Caco-2 (cell line): ENCODE measurements around the gene ZSCAN5A. TPM values are rescaled to one million over a fixed set of nuclear protein-coding genes. Genes with fewer than 3 reads are reported as not detected.

Source experiments
- BruUV-seq: library from RNA; stranded (reverse); fragments of 400-500 nt; replicated peaks from 2 replicates; lab custom pipeline; 2021; lab: Mats Ljungman, UMichigan
- CTCF ChIA-PET: fragments of 300-600 bp; sonication (Branson Sonifier 250); formaldehyde crosslinking; loops from one replicate; lab custom pipeline; 2022; ENCODE audit warnings: antibody characterized with exemption; lab: Charles Lee
- POLR2A ChIA-PET: fragments of 300-600 bp; sonication (Branson Sonifier 250); formaldehyde crosslinking; loops from one replicate; lab custom pipeline; 2022; ENCODE audit warnings: antibody characterized with exemption; lab: Charles Lee
- DNase-seq, 2 experiments: peaks; one replicate each; pipeline versions ENCODE4 v3.0.0 to v3.0.0-alpha.2; 2020 to 2022
- H3K27me3 ChIP-seq: replicated peaks from 2 replicates; pipeline ENCODE4 v1.6.0; 2011; ENCODE audit warnings: low read length; ENCODE audit not compliant: control insufficient read depth, insufficient read depth
- H3K36me3 ChIP-seq: 2 replicates; pipeline ENCODE4 v1.5.1; 2011; ENCODE audit warnings: low read length; ENCODE audit not compliant: control insufficient read depth, insufficient read depth
- H3K4me1 ChIP-seq: fragments of 250-450 bp; sonication (Bioruptor Pico); 2 replicates; pipeline ENCODE4 v1.5.1; 2020; ENCODE audit warnings: mild to moderate bottlenecking
- H3K4me3 ChIP-seq: 2 replicates; pipeline ENCODE4 v1.5.1; 2011; ENCODE audit warnings: low read depth, mild to moderate bottlenecking, control low read depth, low read length
- H3K9me3 ChIP-seq: fragments of 250-450 bp; sonication (Bioruptor Pico); 2 replicates; pipeline ENCODE4 v1.5.1; 2020; ENCODE audit warnings: mild to moderate bottlenecking, moderate library complexity
- H3K27ac Mint-ChIP-seq: one replicate; pipeline ENCODE4 v1.8.0; 2022; ENCODE audit warnings: mixed read lengths; ENCODE audit not compliant: unreplicated experiment
- H3K27me3 Mint-ChIP-seq: one replicate; pipeline ENCODE4 v1.8.0; 2022; ENCODE audit warnings: mixed read lengths; ENCODE audit not compliant: insufficient read depth, unreplicated experiment
- H3K36me3 Mint-ChIP-seq: one replicate; pipeline ENCODE4 v1.8.0; 2022; ENCODE audit warnings: mild to moderate bottlenecking, mixed read lengths; ENCODE audit not compliant: insufficient read depth, unreplicated experiment
- H3K4me1 Mint-ChIP-seq: one replicate; pipeline ENCODE4 v1.8.0; 2022; ENCODE audit warnings: low read depth, mixed read lengths; ENCODE audit not compliant: unreplicated experiment
- H3K4me3 Mint-ChIP-seq: one replicate; pipeline ENCODE4 v1.8.0; 2022; ENCODE audit warnings: mild to moderate bottlenecking, moderate library complexity, mixed read lengths; ENCODE audit not compliant: unreplicated experiment
- H3K9me3 Mint-ChIP-seq: one replicate; pipeline ENCODE4 v1.8.0; 2022; ENCODE audit warnings: mixed read lengths; ENCODE audit not compliant: unreplicated experiment
- CTCF ChIP-seq, 2 experiments: fragments of 200-600 bp in 1 of 2; IDR thresholded peaks; 1 replicate in 1 of 2; 2 replicates in 1 of 2; pipeline versions ENCODE4 v1.5.1 to v1.8.0; 2011 to 2022; ENCODE audit warnings: antibody characterized with exemption in 1 of 2, control low read depth in 1 of 2, inconsistent platforms in 1 of 2, low read depth in 1 of 2, low read length in 1 of 2, mild to moderate bottlenecking in 1 of 2, moderate library complexity in 1 of 2; ENCODE audit not compliant: insufficient read depth in 1 of 2, severe bottlenecking in 1 of 2, unreplicated experiment in 1 of 2
- intact Hi-C: fragments of 100-400 bp; cut with micrococcal nuclease; formaldehyde crosslinking; loops from one replicate; pipeline ENCODE4 v1.10.0; 2022; ENCODE audit not compliant: unreplicated experiment
- total RNA-seq: library from RNA; stranded (reverse); gene quantifications from 2 replicates; pipeline ENCODE4 v1.2.3, GENCODE V29; 2022

The ZSCAN5A gene
- total RNA-seq, 1 experiment from 2014 or later: 11.3 TPM

GRCh38 chr19:56350416-56351045 lies 35.9 kb upstream of the ZSCAN5A start:
- CTCF ChIA-PET: no interaction called here
- Mint-ChIP-seq H3K4me1 (no peaks in the 10 kb centered on the region), H3K27me3 (no peaks in the 10 kb centered on the region), H3K9me3 (peaks cover 32% of the 10 kb centered on the region), H3K27ac (no peak overlapping the region), H3K4me3 (no peak overlapping the region), H3K36me3 (peaks cover 5% of the 10 kb centered on the region)
- Histone ChIP-seq H3K9me3 (no peaks in the 10 kb centered on the region; the same call in 1 of the 2 replicates), H3K36me3 (no peaks in the 10 kb centered on the region), H3K27me3 (no peaks in the 10 kb centered on the region), H3K4me1 (peaks cover under 1% of the 10 kb centered on the region; the same call in 1 of the 2 replicates), H3K4me3 (no peak overlapping the region)
- POLR2A ChIA-PET: no interaction called here
- intact Hi-C loops: loop anchor here (5.0 kb wide), 1 partner anchor 98 kb away; no protein-coding TSS in a partner anchor
- peak; percentile 45 to 46 for DNase-seq
- no TSS peak for BruUV-seq
- peak; percentile 71 to 74 for TF ChIP-seq CTCF (IDR thresholded peaks at IDR 0.05; ENCODE audit: insufficient read depth in 1 of 2, low read depth in 1 of 2, low read length in 1 of 2, severe bottlenecking in 1 of 2, unreplicated experiment in 1 of 2)

GRCh38 chr19:56348289-56348877 lies 33.7 kb upstream of the ZSCAN5A start:
- no peak overlapping the region for H3K27ac Mint-ChIP-seq
- H3K4me3 Mint-ChIP-seq: no peak overlapping the region
- no peaks in the 10 kb centered on the region for H3K4me1 ChIP-seq
- ChIA-PET CTCF (interaction anchor here (2.1 kb wide), 1 partner anchor 15 kb away, joined by 10 read pairs; no protein-coding TSS in a partner anchor), POLR2A (no interaction called here)
- no peaks in the 10 kb centered on the region for H3K27me3 Mint-ChIP-seq
- H3K36me3 Mint-ChIP-seq: peaks cover 5% of the 10 kb centered on the region
- BruUV-seq: no TSS peak
- no peaks in the 10 kb centered on the region; the same call in none of the 2 replicates for H3K9me3 ChIP-seq
- H3K27me3 ChIP-seq: no peaks in the 10 kb centered on the region
- H3K9me3 Mint-ChIP-seq: peaks cover 33% of the 10 kb centered on the region
- no peaks in the 10 kb centered on the region for H3K4me1 Mint-ChIP-seq
- peak in 1 of 2 experiments; percentile 27 for TF ChIP-seq CTCF (IDR thresholded peaks at IDR 0.05; ENCODE audit: insufficient read depth in 1 of 2, low read depth in 1 of 2, low read length in 1 of 2, severe bottlenecking in 1 of 2, unreplicated experiment in 1 of 2)
- H3K36me3 ChIP-seq: no peaks in the 10 kb centered on the region
- H3K4me3 ChIP-seq: no peak overlapping the region
- intact Hi-C loops: no loop called here
- DNase-seq: peak in 1 of 2 experiments; percentile 5

GRCh38 chr19:56347163-56347778 lies 32.6 kb upstream of the ZSCAN5A start:
- no peak overlapping the region for H3K4me3 ChIP-seq
- peaks cover 5% of the 10 kb centered on the region for H3K36me3 Mint-ChIP-seq
- H3K9me3 ChIP-seq: peaks cover 2% of the 10 kb centered on the region
- POLR2A ChIA-PET: no interaction called here
- CTCF ChIA-PET: interaction anchor here (2.1 kb wide), 1 partner anchor 14 kb away, joined by 10 read pairs; no protein-coding TSS in a partner anchor
- intact Hi-C loops: no loop called here
- H3K27me3 Mint-ChIP-seq: no peaks in the 10 kb centered on the region
- peaks cover 33% of the 10 kb centered on the region for H3K9me3 Mint-ChIP-seq
- H3K4me1 Mint-ChIP-seq: no peaks in the 10 kb centered on the region
- BruUV-seq: no TSS peak
- H3K36me3 ChIP-seq: no peaks in the 10 kb centered on the region
- no peak for TF ChIP-seq CTCF (IDR thresholded peaks at IDR 0.05; ENCODE audit: insufficient read depth in 1 of 2, low read depth in 1 of 2, low read length in 1 of 2, severe bottlenecking in 1 of 2, unreplicated experiment in 1 of 2)
- H3K4me1 ChIP-seq: no peaks in the 10 kb centered on the region
- no peak for DNase-seq
- H3K27ac Mint-ChIP-seq: no peak overlapping the region
- no peaks in the 10 kb centered on the region for H3K27me3 ChIP-seq
- no peak overlapping the region for H3K4me3 Mint-ChIP-seq
